Measurements from ENCODE around the gene HOXB2.

The HOXB2 gene

GRCh38 chr17:48546137-48546923, 1.4 kb upstream of the HOXB2 start:
- no peaks in the 10 kb centered on the region for H3K79me1 ChIP-seq (ENCODE audit: low read length)
- H3K56ac ChIP-seq (ENCODE audit: low read length): peak overlapping the region; percentile 72
- peak overlapping the region; percentile 12 for H3K4me2 ChIP-seq (ENCODE audit: low read length)
- no peak for DNase-seq
- no peak overlapping the region for H3K23ac ChIP-seq (ENCODE audit: low read length)
- H3K27ac ChIP-seq (ENCODE audit: low read depth, low read length): peak overlapping the region; percentile 10
- H3K4ac ChIP-seq (ENCODE audit: low read depth, low read length): no peak overlapping the region
- no peak overlapping the region for H2BK120ac ChIP-seq (ENCODE audit: low read depth, low read length)
- H3K4me1 ChIP-seq (ENCODE audit: control insufficient read depth, low read depth, low read length): peaks cover 6% of the 10 kb centered on the region
- no peak overlapping the region for H3K4me3 ChIP-seq (ENCODE audit: low read length)
- H2BK15ac ChIP-seq (replicated peaks; ENCODE audit: low read depth): no peak overlapping the region
- H2AK5ac ChIP-seq (ENCODE audit: low read length): no peak overlapping the region
- no peaks in the 10 kb centered on the region for H3K79me2 ChIP-seq (ENCODE audit: control insufficient read depth, insufficient read depth, low read length)
- H3K27me3 ChIP-seq (ENCODE audit: insufficient read depth, low read length, poor library complexity): peaks cover 66% of the 10 kb centered on the region
- H2BK5ac ChIP-seq (ENCODE audit: low read length): no peak overlapping the region
- no peak overlapping the region for H3K9ac ChIP-seq (ENCODE audit: low read length)
- H4K8ac ChIP-seq (ENCODE audit: low read depth, low read length): no peak overlapping the region
- no CpG with 5 or more reads among the region's 10 CpGs for WGBS (ENCODE audit: extremely low coverage, insufficient coverage, low lambda C conversion rate)
- H4K5ac ChIP-seq (ENCODE audit: low read length): no peak overlapping the region
- H3K18ac ChIP-seq (ENCODE audit: low read length): no peak overlapping the region
- H3K36me3 ChIP-seq (ENCODE audit: control insufficient read depth, insufficient read depth, low read length): no peaks in the 10 kb centered on the region

- Histone ChIP-seq H2BK5ac (ENCODE audit: low read length) (no peak overlapping the region), H3K4me2 (ENCODE audit: low read length) (no peak overlapping the region), H2BK15ac (replicated peaks; ENCODE audit: low read depth) (no peak overlapping the region), H3K56ac (ENCODE audit: low read length) (peak overlapping the region; percentile 28), H3K9ac (ENCODE audit: low read length) (peak overlapping the region; percentile 11), H3K4me3 (ENCODE audit: low read length) (no peak overlapping the region), H3K27ac (ENCODE audit: low read depth, low read length) (no peak overlapping the region), H2AK5ac (ENCODE audit: low read length) (peak overlapping the region; percentile 67), H3K79me1 (ENCODE audit: low read length) (no peaks in the 10 kb centered on the region), H3K36me3 (ENCODE audit: control insufficient read depth, insufficient read depth, low read length) (no peaks in the 10 kb centered on the region), H3K4me1 (ENCODE audit: control insufficient read depth, low read depth, low read length) (peaks cover 6% of the 10 kb centered on the region), H4K5ac (ENCODE audit: low read length) (no peak overlapping the region), H3K4ac (ENCODE audit: low read depth, low read length) (no peak overlapping the region), H2BK120ac (ENCODE audit: low read depth, low read length) (no peak overlapping the region), H3K79me2 (ENCODE audit: control insufficient read depth, insufficient read depth, low read length) (no peaks in the 10 kb centered on the region), H3K27me3 (ENCODE audit: insufficient read depth, low read length, poor library complexity) (peaks cover 67% of the 10 kb centered on the region), H3K23ac (ENCODE audit: low read length) (peak overlapping the region; percentile 15), H3K18ac (ENCODE audit: low read length) (no peak overlapping the region), H4K8ac (ENCODE audit: low read depth, low read length) (no peak overlapping the region)
- DNase-seq: no peak
- WGBS (ENCODE audit: extremely low coverage, insufficient coverage, low lambda C conversion rate): no CpG with 5 or more reads among the region's 1 CpG
Measured at GRCh38 chr17:48545539-48545938, 630 bp upstream of the HOXB2 start.

DNA sequence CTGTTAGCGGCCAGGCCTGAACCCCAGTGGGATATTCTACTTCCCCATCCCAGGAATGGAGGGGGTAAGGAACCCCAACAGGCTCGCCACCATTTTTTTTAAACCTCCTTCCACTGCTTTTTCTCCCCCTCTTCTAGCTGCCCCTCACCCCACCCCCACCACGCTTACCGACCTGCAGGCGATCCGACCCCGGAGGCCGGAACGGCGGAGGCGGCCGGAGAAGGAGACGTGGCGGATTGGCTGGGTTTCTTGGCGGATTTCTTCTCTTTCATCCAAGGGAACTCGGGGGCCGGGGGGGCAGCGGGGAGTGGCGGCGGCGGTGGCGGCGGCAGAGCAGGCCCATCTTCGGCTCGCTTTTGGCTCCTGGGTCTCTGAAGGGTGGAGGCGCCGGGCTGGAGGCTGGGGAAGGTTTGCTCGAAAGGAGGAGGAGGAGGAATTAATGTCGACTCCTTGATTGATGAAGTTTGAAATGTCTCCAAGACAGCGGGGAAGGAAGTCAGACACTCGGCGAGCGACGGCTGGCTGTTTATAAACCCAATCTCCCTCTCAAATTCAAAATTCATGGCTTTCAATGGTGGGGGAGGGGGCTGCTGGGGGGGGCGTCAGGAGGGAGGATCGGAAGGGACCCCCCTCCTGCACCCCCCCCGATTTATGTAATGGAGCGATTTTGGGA, 424 bp downstream of the HOXB2 start:
- H3K56ac ChIP-seq (ENCODE audit: low read length): peak overlapping the region; percentile 73
- H3K4ac ChIP-seq (ENCODE audit: low read depth, low read length): no peak overlapping the region
- H2AK5ac ChIP-seq (ENCODE audit: low read length): no peak overlapping the region
- H2BK120ac ChIP-seq (ENCODE audit: low read depth, low read length): no peak overlapping the region
- H3K36me3 ChIP-seq (ENCODE audit: control insufficient read depth, insufficient read depth, low read length): no peaks in the 10 kb centered on the region
- H3K4me1 ChIP-seq (ENCODE audit: control insufficient read depth, low read depth, low read length): peaks cover 6% of the 10 kb centered on the region
- peak overlapping the region; percentile 34 for H3K9ac ChIP-seq (ENCODE audit: low read length)
- no peak overlapping the region for H3K4me3 ChIP-seq (ENCODE audit: low read length)
- H3K79me2 ChIP-seq (ENCODE audit: control insufficient read depth, insufficient read depth, low read length): no peaks in the 10 kb centered on the region
- no peak overlapping the region for H4K8ac ChIP-seq (ENCODE audit: low read depth, low read length)
- H2BK15ac ChIP-seq (replicated peaks; ENCODE audit: low read depth): no peak overlapping the region
- no peak overlapping the region for H4K5ac ChIP-seq (ENCODE audit: low read length)
- no peaks in the 10 kb centered on the region for H3K79me1 ChIP-seq (ENCODE audit: low read length)
- WGBS (ENCODE audit: extremely low coverage, insufficient coverage, low lambda C conversion rate): no CpG with 5 or more reads among the region's 38 CpGs
- H3K27ac ChIP-seq (ENCODE audit: low read depth, low read length): no peak overlapping the region
- H3K23ac ChIP-seq (ENCODE audit: low read length): no peak overlapping the region
- peak overlapping the region; percentile 29 for H3K4me2 ChIP-seq (ENCODE audit: low read length)
- peak overlapping the region; percentile 72 for H3K18ac ChIP-seq (ENCODE audit: low read length)
- no peak for DNase-seq
- H2BK5ac ChIP-seq (ENCODE audit: low read length): no peak overlapping the region
- H3K27me3 ChIP-seq (ENCODE audit: insufficient read depth, low read length, poor library complexity): peaks cover 70% of the 10 kb centered on the region

DNA sequence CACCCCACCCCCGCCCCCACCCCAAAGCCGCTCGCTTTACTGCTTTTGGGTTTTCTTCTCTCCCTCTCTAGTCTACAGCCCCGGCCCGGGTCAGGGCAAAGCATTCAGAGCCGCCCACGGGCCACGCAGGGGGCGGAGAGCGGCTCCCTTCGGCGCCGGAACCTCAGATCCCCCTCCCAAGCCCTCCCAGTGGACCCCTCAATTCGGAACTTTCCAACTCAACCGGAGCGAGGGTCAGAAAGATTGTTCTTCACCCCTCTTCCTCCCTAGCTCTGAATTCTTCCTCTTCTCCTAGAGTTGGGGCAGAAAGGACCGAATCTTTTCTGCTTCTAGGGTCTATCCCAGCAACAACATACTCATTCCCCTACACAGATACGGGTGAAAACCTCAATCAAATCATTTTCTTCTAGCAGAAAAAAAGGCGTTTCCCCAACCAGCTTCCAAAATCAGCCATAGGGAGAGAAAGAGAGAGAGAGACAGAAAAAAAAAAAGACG, 1.0 kb downstream of the HOXB2 start:
- no peak overlapping the region for H2AK5ac ChIP-seq (ENCODE audit: low read length)
- H2BK120ac ChIP-seq (ENCODE audit: low read depth, low read length): no peak overlapping the region
- H3K23ac ChIP-seq (ENCODE audit: low read length): no peak overlapping the region
- H3K79me2 ChIP-seq (ENCODE audit: control insufficient read depth, insufficient read depth, low read length): no peaks in the 10 kb centered on the region
- no peaks in the 10 kb centered on the region for H3K36me3 ChIP-seq (ENCODE audit: control insufficient read depth, insufficient read depth, low read length)
- H4K8ac ChIP-seq (ENCODE audit: low read depth, low read length): no peak overlapping the region
- peaks cover 6% of the 10 kb centered on the region for H3K4me1 ChIP-seq (ENCODE audit: control insufficient read depth, low read depth, low read length)
- H3K18ac ChIP-seq (ENCODE audit: low read length): no peak overlapping the region
- H3K79me1 ChIP-seq (ENCODE audit: low read length): no peaks in the 10 kb centered on the region
- no peak overlapping the region for H2BK15ac ChIP-seq (replicated peaks; ENCODE audit: low read depth)
- no peak overlapping the region for H3K27ac ChIP-seq (ENCODE audit: low read depth, low read length)
- peaks cover 70% of the 10 kb centered on the region for H3K27me3 ChIP-seq (ENCODE audit: insufficient read depth, low read length, poor library complexity)
- no peak overlapping the region for H4K5ac ChIP-seq (ENCODE audit: low read length)
- no peak overlapping the region for H3K4ac ChIP-seq (ENCODE audit: low read depth, low read length)
- DNase-seq: no peak
- H2BK5ac ChIP-seq (ENCODE audit: low read length): no peak overlapping the region
- H3K9ac ChIP-seq (ENCODE audit: low read length): peak overlapping the region; percentile 5
- H3K4me2 ChIP-seq (ENCODE audit: low read length): peak overlapping the region; percentile 36
- no peak overlapping the region for H3K4me3 ChIP-seq (ENCODE audit: low read length)
- peak overlapping the region; percentile 56 for H3K56ac ChIP-seq (ENCODE audit: low read length)
- no CpG with 5 or more reads among the region's 20 CpGs for WGBS (ENCODE audit: extremely low coverage, insufficient coverage, low lambda C conversion rate)

- no peak overlapping the region for H3K23ac ChIP-seq (ENCODE audit: low read length)
- no peak overlapping the region for H3K18ac ChIP-seq (ENCODE audit: low read length)
- H2BK15ac ChIP-seq (replicated peaks; ENCODE audit: low read depth): no peak overlapping the region
- no peaks in the 10 kb centered on the region for H3K79me1 ChIP-seq (ENCODE audit: low read length)
- H3K4ac ChIP-seq (ENCODE audit: low read depth, low read length): no peak overlapping the region
- H3K79me2 ChIP-seq (ENCODE audit: control insufficient read depth, insufficient read depth, low read length): no peaks in the 10 kb centered on the region
- no peak overlapping the region for H4K8ac ChIP-seq (ENCODE audit: low read depth, low read length)
- peaks cover 6% of the 10 kb centered on the region for H3K4me1 ChIP-seq (ENCODE audit: control insufficient read depth, low read depth, low read length)
- no peak overlapping the region for H2BK120ac ChIP-seq (ENCODE audit: low read depth, low read length)
- H3K36me3 ChIP-seq (ENCODE audit: control insufficient read depth, insufficient read depth, low read length): no peaks in the 10 kb centered on the region
- H3K4me2 ChIP-seq (ENCODE audit: low read length): peak overlapping the region; percentile 91
- no CpG with 5 or more reads among the region's 72 CpGs for WGBS (ENCODE audit: extremely low coverage, insufficient coverage, low lambda C conversion rate)
- H4K5ac ChIP-seq (ENCODE audit: low read length): no peak overlapping the region
- H2BK5ac ChIP-seq (ENCODE audit: low read length): no peak overlapping the region
- peak; percentile 72 for DNase-seq
- H3K9ac ChIP-seq (ENCODE audit: low read length): peak overlapping the region; percentile 58
- H2AK5ac ChIP-seq (ENCODE audit: low read length): no peak overlapping the region
- H3K4me3 ChIP-seq (ENCODE audit: low read length): no peak overlapping the region
- peak overlapping the region; percentile 56 for H3K56ac ChIP-seq (ENCODE audit: low read length)
- H3K27ac ChIP-seq (ENCODE audit: low read depth, low read length): no peak overlapping the region
- peaks cover 66% of the 10 kb centered on the region for H3K27me3 ChIP-seq (ENCODE audit: insufficient read depth, low read length, poor library complexity)
Measured at GRCh38 chr17:48543107-48543853, 1.6 kb downstream of the HOXB2 start.
